ENCODE results near the gene RBFOX2. TPM values are rescaled to one million over a fixed set of nuclear protein-coding genes. Genes with fewer than 3 reads are reported as not detected.
"Not testable (repeated sequence)": the region's sequence is repeated elsewhere in the genome, so short reads cannot be mapped to it uniquely, and the experiment has no call there.

The RBFOX2 gene
- total RNA-seq, 1 donor from 2014 or later = 164 TPM

DNA sequence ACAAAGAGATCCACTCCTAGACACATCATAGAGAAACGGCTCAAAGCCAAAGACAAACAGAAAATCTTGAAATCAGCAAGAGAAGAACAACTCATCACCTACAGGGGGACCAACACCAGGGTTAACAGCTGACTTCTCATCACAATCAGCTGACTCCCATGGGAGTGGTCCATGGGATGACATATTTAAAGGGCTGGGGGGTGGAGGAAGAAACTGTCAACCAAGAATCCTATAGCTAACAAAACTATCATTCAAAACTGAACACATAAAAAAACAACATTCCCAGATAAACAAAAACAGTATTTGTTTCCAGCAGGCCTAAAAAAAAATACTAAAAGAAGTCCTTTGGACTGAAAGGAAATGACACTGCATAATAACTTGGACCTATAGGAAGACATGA lies 224.2 kb downstream of the RBFOX2 start:
- Mint-ChIP-seq H3K36me3 (peaks cover 54% of the 10 kb centered on the region), H3K27me3 (no peaks in the 10 kb centered on the region), H3K27ac (no peak overlapping the region), H3K4me3 (no peak overlapping the region), H3K9me3 (peaks cover 4% of the 10 kb centered on the region), H3K4me1 (ENCODE audit: unreplicated experiment) (peaks cover 19% of the 10 kb centered on the region)
- no peak for DNase-seq (ENCODE audit: extremely low spot score, unreplicated experiment)
- TF ChIP-seq, protein P1, sequence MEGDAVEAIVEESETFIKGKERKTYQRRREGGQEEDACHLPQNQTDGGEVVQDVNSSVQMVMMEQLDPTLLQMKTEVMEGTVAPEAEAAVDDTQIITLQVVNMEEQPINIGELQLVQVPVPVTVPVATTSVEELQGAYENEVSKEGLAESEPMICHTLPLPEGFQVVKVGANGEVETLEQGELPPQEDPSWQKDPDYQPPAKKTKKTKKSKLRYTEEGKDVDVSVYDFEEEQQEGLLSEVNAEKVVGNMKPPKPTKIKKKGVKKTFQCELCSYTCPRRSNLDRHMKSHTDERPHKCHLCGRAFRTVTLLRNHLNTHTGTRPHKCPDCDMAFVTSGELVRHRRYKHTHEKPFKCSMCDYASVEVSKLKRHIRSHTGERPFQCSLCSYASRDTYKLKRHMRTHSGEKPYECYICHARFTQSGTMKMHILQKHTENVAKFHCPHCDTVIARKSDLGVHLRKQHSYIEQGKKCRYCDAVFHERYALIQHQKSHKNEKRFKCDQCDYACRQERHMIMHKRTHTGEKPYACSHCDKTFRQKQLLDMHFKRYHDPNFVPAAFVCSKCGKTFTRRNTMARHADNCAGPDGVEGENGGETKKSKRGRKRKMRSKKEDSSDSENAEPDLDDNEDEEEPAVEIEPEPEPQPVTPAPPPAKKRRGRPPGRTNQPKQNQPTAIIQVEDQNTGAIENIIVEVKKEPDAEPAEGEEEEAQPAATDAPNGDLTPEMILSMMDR (conservative IDR thresholded peaks at IDR 0.05) = no peak

DNA sequence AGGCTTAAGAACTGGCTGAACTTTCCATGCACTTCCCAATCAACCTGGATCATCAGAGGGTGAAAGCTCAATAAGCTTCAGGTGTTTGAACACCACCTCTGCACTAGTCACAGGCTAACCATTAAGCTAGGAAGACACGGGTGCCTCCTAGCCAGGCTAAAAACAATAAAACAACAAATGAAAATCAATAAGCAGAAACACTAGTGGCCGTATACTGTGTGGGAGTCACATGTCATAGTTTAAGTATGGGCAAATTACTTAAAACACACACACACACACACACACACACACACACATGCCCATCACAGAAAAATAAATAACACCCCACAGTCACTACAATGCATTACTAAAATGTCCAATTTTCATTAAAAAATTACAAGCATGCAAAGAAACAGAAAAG lies 225.7 kb downstream of the RBFOX2 start:
- Mint-ChIP-seq H3K36me3 (peaks cover 42% of the 10 kb centered on the region), H3K4me3 (no peak overlapping the region), H3K9me3 (peaks cover 4% of the 10 kb centered on the region)

DNA sequence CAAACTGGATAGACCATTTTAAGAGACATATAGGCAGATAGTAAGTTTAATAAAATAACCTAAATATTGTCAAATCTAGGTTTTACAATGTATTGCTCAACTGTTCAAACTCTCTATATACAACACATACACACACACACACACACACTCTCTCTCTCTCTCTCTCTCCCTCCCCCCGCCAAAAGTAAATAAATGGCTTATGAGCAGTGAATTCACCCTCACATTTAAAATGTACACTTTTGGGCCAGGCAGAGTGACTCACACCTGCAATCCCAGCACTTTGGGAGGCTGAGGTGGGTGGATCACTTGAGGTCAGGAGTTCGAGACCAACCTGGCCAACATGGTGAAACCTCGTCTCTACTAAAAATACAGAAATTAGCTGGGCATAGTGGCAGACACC lies 227.3 kb downstream of the RBFOX2 start:
- H3K4me3 Mint-ChIP-seq; H3K27me3 Mint-ChIP-seq; H3K9me3 Mint-ChIP-seq; DNase-seq (ENCODE audit: extremely low spot score, unreplicated experiment); H3K27ac Mint-ChIP-seq: not testable (repeated sequence)
- Mint-ChIP-seq H3K36me3 (peaks cover 38% of the 10 kb centered on the region), H3K4me1 (ENCODE audit: unreplicated experiment) (peaks cover 19% of the 10 kb centered on the region)

More for the DNA sequence above, 225.7 kb downstream of the RBFOX2 start:
- H3K27ac Mint-ChIP-seq = no peak overlapping the region
- TF ChIP-seq, protein P1 (conservative IDR thresholded peaks at IDR 0.05) = no peak
- no peak for DNase-seq (ENCODE audit: extremely low spot score, unreplicated experiment)
- H3K27me3 Mint-ChIP-seq = no peaks in the 10 kb centered on the region
- H3K4me1 Mint-ChIP-seq (ENCODE audit: unreplicated experiment) = peaks cover 19% of the 10 kb centered on the region

DNA sequence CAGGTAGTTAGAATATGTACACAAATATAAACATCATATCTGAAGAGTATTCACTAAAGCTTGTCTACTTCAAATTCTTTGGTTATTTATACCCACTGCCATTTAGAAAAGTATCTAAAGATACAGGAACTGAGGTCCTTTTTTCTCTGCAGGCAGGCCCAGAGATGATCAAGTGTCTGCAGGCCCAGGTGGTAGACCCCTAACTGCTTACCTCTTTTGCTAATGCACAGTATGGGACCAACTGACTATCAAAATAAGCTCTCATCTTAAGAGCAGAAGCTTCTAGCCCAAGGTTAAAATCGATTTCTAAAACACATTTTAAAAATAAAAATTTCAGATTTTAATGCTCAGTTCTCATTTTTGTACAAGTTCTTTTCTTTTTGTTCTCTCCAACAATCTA lies 229.5 kb downstream of the RBFOX2 start:
- H3K9me3 Mint-ChIP-seq = no peaks in the 10 kb centered on the region
- H3K36me3 Mint-ChIP-seq = peaks cover 20% of the 10 kb centered on the region
- TF ChIP-seq, protein P1 (conservative IDR thresholded peaks at IDR 0.05) = no peak
- H3K4me3 Mint-ChIP-seq = no peak overlapping the region
- no peak overlapping the region for H3K27ac Mint-ChIP-seq
- peaks cover 19% of the 10 kb centered on the region for H3K4me1 Mint-ChIP-seq (ENCODE audit: unreplicated experiment)
- no peaks in the 10 kb centered on the region for H3K27me3 Mint-ChIP-seq
- DNase-seq (ENCODE audit: extremely low spot score, unreplicated experiment) = no peak

DNA sequence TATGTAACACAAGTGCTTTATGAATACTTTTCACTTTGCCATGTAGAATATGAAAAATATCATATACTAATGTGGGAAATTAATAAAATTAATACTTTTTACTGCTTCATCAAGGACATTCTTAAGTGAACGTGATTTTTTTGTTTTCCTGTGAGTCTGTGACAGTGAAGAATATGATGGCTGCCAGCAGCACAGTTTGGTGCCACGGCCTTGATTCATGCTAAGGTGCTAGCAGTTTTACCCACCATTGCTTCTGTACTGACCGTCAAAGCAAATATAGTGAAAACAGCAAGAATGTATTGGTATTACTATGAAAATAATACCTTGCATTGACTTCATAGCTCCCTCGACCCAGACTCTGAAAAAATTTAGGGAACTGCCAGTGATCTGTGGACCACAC lies 231.2 kb downstream of the RBFOX2 start:
- DNase-seq (ENCODE audit: extremely low spot score, unreplicated experiment) = no peak
- no peaks in the 10 kb centered on the region for H3K9me3 Mint-ChIP-seq
- no peak overlapping the region for H3K4me3 Mint-ChIP-seq
- TF ChIP-seq, protein P1 (conservative IDR thresholded peaks at IDR 0.05) = no peak
- peaks cover 11% of the 10 kb centered on the region for H3K36me3 Mint-ChIP-seq
- H3K27ac Mint-ChIP-seq = no peak overlapping the region
- peaks cover 13% of the 10 kb centered on the region for H3K4me1 Mint-ChIP-seq (ENCODE audit: unreplicated experiment)
- no peaks in the 10 kb centered on the region for H3K27me3 Mint-ChIP-seq

DNA sequence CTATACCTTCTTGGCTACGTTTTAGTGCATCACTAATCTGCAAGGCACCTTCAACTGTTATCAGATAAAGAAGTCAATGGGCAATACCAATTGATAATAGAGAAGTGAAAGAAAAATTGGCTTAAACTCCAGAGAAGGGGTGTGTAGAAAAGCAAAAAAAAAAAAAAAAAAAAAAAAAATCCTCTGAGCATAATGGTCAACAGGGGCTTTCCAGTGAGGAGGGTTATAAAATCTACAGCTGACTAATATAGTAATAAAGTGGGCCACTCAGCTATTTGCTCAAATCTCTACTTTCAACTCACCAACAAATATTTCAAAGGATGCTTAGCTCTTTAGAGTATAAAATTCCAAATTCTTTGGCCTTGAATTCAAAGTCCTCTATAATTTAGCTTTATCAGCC lies 233.1 kb downstream of the RBFOX2 start:
- no peak overlapping the region for H3K4me3 Mint-ChIP-seq
- H3K27me3 Mint-ChIP-seq = no peaks in the 10 kb centered on the region
- no peak for DNase-seq (ENCODE audit: extremely low spot score, unreplicated experiment)
- H3K4me1 Mint-ChIP-seq (ENCODE audit: unreplicated experiment) = peaks cover 10% of the 10 kb centered on the region
- peaks cover 8% of the 10 kb centered on the region for H3K36me3 Mint-ChIP-seq
- TF ChIP-seq, protein P1 (conservative IDR thresholded peaks at IDR 0.05) = no peak
- H3K27ac Mint-ChIP-seq = no peak overlapping the region
- H3K9me3 Mint-ChIP-seq = no peaks in the 10 kb centered on the region
